ENCODE results near the gene NDOR1.

The NDOR1 gene

GRCh38 chr9:137218212-137218753 is 12.8 kb downstream of the NDOR1 start:
- Histone ChIP-seq H3K9me3 (ENCODE audit: control insufficient read depth, insufficient read depth, low read length) (no peaks in the 10 kb centered on the region), H3K36me3 (ENCODE audit: control insufficient read depth, insufficient read depth, low read length) (peaks cover 32% of the 10 kb centered on the region), H3K27me3 (ENCODE audit: control insufficient read depth, insufficient read depth, low read length) (peaks cover 5% of the 10 kb centered on the region), H3K27ac (ENCODE audit: low read depth, low read length) (peak overlapping the region; percentile 35), H3K4me3 (ENCODE audit: low read depth, low read length) (no peak overlapping the region), H3K4me1 (ENCODE audit: control insufficient read depth, insufficient read depth, low read length) (no peaks in the 10 kb centered on the region), H3K9ac (ENCODE audit: low read depth, low read length) (no peak overlapping the region)

GRCh38 chr9:137218754-137219271 is 13.3 kb downstream of the NDOR1 start:
- Histone ChIP-seq H3K9me3 (ENCODE audit: control insufficient read depth, insufficient read depth, low read length) (no peaks in the 10 kb centered on the region), H3K27ac (ENCODE audit: low read depth, low read length) (peak overlapping the region; percentile 35), H3K27me3 (ENCODE audit: control insufficient read depth, insufficient read depth, low read length) (peaks cover 5% of the 10 kb centered on the region), H3K9ac (ENCODE audit: low read depth, low read length) (no peak overlapping the region), H3K4me1 (ENCODE audit: control insufficient read depth, insufficient read depth, low read length) (no peaks in the 10 kb centered on the region), H3K4me3 (ENCODE audit: low read depth, low read length) (no peak overlapping the region), H3K36me3 (ENCODE audit: control insufficient read depth, insufficient read depth, low read length) (peaks cover 26% of the 10 kb centered on the region)

- Histone ChIP-seq H3K27me3 (ENCODE audit: control insufficient read depth, insufficient read depth, low read length) (peaks cover 5% of the 10 kb centered on the region), H3K4me1 (ENCODE audit: control insufficient read depth, insufficient read depth, low read length) (peaks cover 3% of the 10 kb centered on the region; the same call in 1 of the 2 replicates), H3K9ac (ENCODE audit: low read depth, low read length) (no peak overlapping the region), H3K9me3 (ENCODE audit: control insufficient read depth, insufficient read depth, low read length) (no peaks in the 10 kb centered on the region), H3K36me3 (ENCODE audit: control insufficient read depth, insufficient read depth, low read length) (peaks cover 18% of the 10 kb centered on the region), H3K27ac (ENCODE audit: low read depth, low read length) (no peak overlapping the region), H3K4me3 (ENCODE audit: low read depth, low read length) (no peak overlapping the region)
Measured at GRCh38 chr9:137219757-137220316, 14.3 kb downstream of the NDOR1 start.

- H3K4me1 ChIP-seq (ENCODE audit: control insufficient read depth, insufficient read depth, low read length) = peaks cover 3% of the 10 kb centered on the region; the same call in 1 of the 2 replicates
- no peak overlapping the region for H3K27ac ChIP-seq (ENCODE audit: low read depth, low read length)
- peaks cover 5% of the 10 kb centered on the region for H3K27me3 ChIP-seq (ENCODE audit: control insufficient read depth, insufficient read depth, low read length)
- H3K4me3 ChIP-seq (ENCODE audit: low read depth, low read length) = no peak overlapping the region
- H3K9ac ChIP-seq (ENCODE audit: low read depth, low read length) = no peak overlapping the region
- H3K36me3 ChIP-seq (ENCODE audit: control insufficient read depth, insufficient read depth, low read length) = peaks cover 12% of the 10 kb centered on the region
- no peaks in the 10 kb centered on the region for H3K9me3 ChIP-seq (ENCODE audit: control insufficient read depth, insufficient read depth, low read length)
Measured at GRCh38 chr9:137220317-137221094, 15.0 kb downstream of the NDOR1 start.

- H3K27ac ChIP-seq (ENCODE audit: low read depth, low read length) = no peak overlapping the region
- H3K9me3 ChIP-seq (ENCODE audit: control insufficient read depth, insufficient read depth, low read length) = no peaks in the 10 kb centered on the region
- peaks cover 6% of the 10 kb centered on the region for H3K36me3 ChIP-seq (ENCODE audit: control insufficient read depth, insufficient read depth, low read length)
- H3K27me3 ChIP-seq (ENCODE audit: control insufficient read depth, insufficient read depth, low read length) = peaks cover 5% of the 10 kb centered on the region
- peaks cover 3% of the 10 kb centered on the region; the same call in 1 of the 2 replicates for H3K4me1 ChIP-seq (ENCODE audit: control insufficient read depth, insufficient read depth, low read length)
- no peak overlapping the region for H3K9ac ChIP-seq (ENCODE audit: low read depth, low read length)
- no peak overlapping the region; the same call in 1 of the 2 replicates for H3K4me3 ChIP-seq (ENCODE audit: low read depth, low read length)
Measured at GRCh38 chr9:137221095-137221505, 15.6 kb downstream of the NDOR1 start.

- no peak overlapping the region; the same call in 1 of the 2 replicates for H3K9ac ChIP-seq (ENCODE audit: low read depth, low read length)
- peak overlapping the region; percentile 55 for H3K4me3 ChIP-seq (ENCODE audit: low read depth, low read length)
- H3K27me3 ChIP-seq (ENCODE audit: control insufficient read depth, insufficient read depth, low read length) = peaks cover 5% of the 10 kb centered on the region
- H3K27ac ChIP-seq (ENCODE audit: low read depth, low read length) = no peak overlapping the region
- H3K9me3 ChIP-seq (ENCODE audit: control insufficient read depth, insufficient read depth, low read length) = no peaks in the 10 kb centered on the region
- peaks cover 3% of the 10 kb centered on the region; the same call in 1 of the 2 replicates for H3K4me1 ChIP-seq (ENCODE audit: control insufficient read depth, insufficient read depth, low read length)
- H3K36me3 ChIP-seq (ENCODE audit: control insufficient read depth, insufficient read depth, low read length) = peaks cover 1% of the 10 kb centered on the region; the same call in 1 of the 2 replicates
Measured at GRCh38 chr9:137221506-137222111, 16.1 kb downstream of the NDOR1 start.

GRCh38 chr9:137222190-137223077 is 16.9 kb downstream of the NDOR1 start, which contains the start of gene RNF208:
RNF208 (minus strand) TSS chr9:137222240; CDS start chr9:137221212, 1,028 bp downstream.
- peaks cover 3% of the 10 kb centered on the region; the same call in 1 of the 2 replicates for H3K4me1 ChIP-seq (ENCODE audit: control insufficient read depth, insufficient read depth, low read length)
- peaks cover 5% of the 10 kb centered on the region for H3K27me3 ChIP-seq (ENCODE audit: control insufficient read depth, insufficient read depth, low read length)
- H3K27ac ChIP-seq (ENCODE audit: low read depth, low read length) = no peak within 1 kb of the TSS
- no peaks in the 10 kb centered on the region for H3K9me3 ChIP-seq (ENCODE audit: control insufficient read depth, insufficient read depth, low read length)
- H3K9ac ChIP-seq (ENCODE audit: low read depth, low read length) = no peak within 1 kb of the TSS; the same call in 1 of the 2 replicates
- no peaks in the 10 kb centered on the region; the same call in 1 of the 2 replicates for H3K36me3 ChIP-seq (ENCODE audit: control insufficient read depth, insufficient read depth, low read length)
- peak within 1 kb of the TSS; percentile 94 for H3K4me3 ChIP-seq (ENCODE audit: low read depth, low read length)

- peaks cover 5% of the 10 kb centered on the region for H3K27me3 ChIP-seq (ENCODE audit: control insufficient read depth, insufficient read depth, low read length)
- no peaks in the 10 kb centered on the region; the same call in 1 of the 2 replicates for H3K36me3 ChIP-seq (ENCODE audit: control insufficient read depth, insufficient read depth, low read length)
- peak overlapping the region; percentile 83 for H3K27ac ChIP-seq (ENCODE audit: low read depth, low read length)
- H3K4me3 ChIP-seq (ENCODE audit: low read depth, low read length) = peak overlapping the region; percentile 94
- H3K9me3 ChIP-seq (ENCODE audit: control insufficient read depth, insufficient read depth, low read length) = no peaks in the 10 kb centered on the region
- peaks cover 3% of the 10 kb centered on the region; the same call in 1 of the 2 replicates for H3K4me1 ChIP-seq (ENCODE audit: control insufficient read depth, insufficient read depth, low read length)
- H3K9ac ChIP-seq (ENCODE audit: low read depth, low read length) = peak overlapping the region; percentile 70
Measured at GRCh38 chr9:137223078-137223970, 17.8 kb downstream of the NDOR1 start.

GRCh38 chr9:137224830-137225694 is 19.6 kb downstream of the NDOR1 start, which contains the start of gene CYSRT1:
CYSRT1 (plus strand) TSS chr9:137225174; CDS start chr9:137225622, 448 bp downstream.
- no peaks in the 10 kb centered on the region for H3K9me3 ChIP-seq (ENCODE audit: control insufficient read depth, insufficient read depth, low read length)
- peaks cover 5% of the 10 kb centered on the region for H3K27me3 ChIP-seq (ENCODE audit: control insufficient read depth, insufficient read depth, low read length)
- H3K9ac ChIP-seq (ENCODE audit: low read depth, low read length) = peak within 1 kb of the TSS; percentile 70
- H3K4me3 ChIP-seq (ENCODE audit: low read depth, low read length) = peak within 1 kb of the TSS; percentile 94
- peak within 1 kb of the TSS; percentile 83 for H3K27ac ChIP-seq (ENCODE audit: low read depth, low read length)
- H3K4me1 ChIP-seq (ENCODE audit: control insufficient read depth, insufficient read depth, low read length) = peaks cover 3% of the 10 kb centered on the region; the same call in 1 of the 2 replicates
- H3K36me3 ChIP-seq (ENCODE audit: control insufficient read depth, insufficient read depth, low read length) = no peaks in the 10 kb centered on the region

Data from HUES48 (cell line).